Immature natural killer cell (primary cell): ENCODE measurements around the gene LRRC49. TPM values are rescaled to one million over a fixed set of nuclear protein-coding genes. Genes with fewer than 3 reads are reported as not detected.

ENCODE experiments used
- DNase-seq, 3 donors: peaks; one replicate each; pipeline ENCODE4 v3.0.0; 2022; ENCODE audit warnings: mixed read lengths in 1 of 3
- H3K27ac Mint-ChIP-seq, 6 donors: one replicate each; pipeline ENCODE4 v1.8.0; 2020; ENCODE audit warnings: mixed read lengths in 6 of 6, mild to moderate bottlenecking in 5 of 6, inconsistent platforms in 4 of 6, moderate library complexity in 3 of 6
- H3K27me3 Mint-ChIP-seq, 3 donors: one replicate each; pipeline ENCODE4 v1.8.0; 2020 to 2021; ENCODE audit warnings: low read depth in 3 of 3, mild to moderate bottlenecking in 3 of 3, mixed read lengths in 3 of 3, moderate library complexity in 3 of 3, inconsistent platforms in 1 of 3
- H3K36me3 Mint-ChIP-seq, 3 donors: one replicate each; pipeline ENCODE4 v1.8.0; 2020; ENCODE audit warnings: mixed read lengths in 3 of 3, inconsistent platforms in 2 of 3, mild to moderate bottlenecking in 2 of 3
- H3K4me1 Mint-ChIP-seq, 2 donors: one replicate each; pipeline ENCODE4 v1.8.0; 2020; ENCODE audit warnings: inconsistent platforms in 2 of 2, mild to moderate bottlenecking in 2 of 2, mixed read lengths in 2 of 2, moderate library complexity in 1 of 2
- H3K4me3 Mint-ChIP-seq, 5 donors: one replicate each; pipeline ENCODE4 v1.8.0; 2020; ENCODE audit warnings: mild to moderate bottlenecking in 5 of 5, mixed read lengths in 5 of 5, inconsistent platforms in 3 of 5, moderate library complexity in 3 of 5
- H3K9me3 Mint-ChIP-seq, 6 donors: one replicate each; pipeline ENCODE4 v1.8.0; 2020; ENCODE audit warnings: mild to moderate bottlenecking in 6 of 6, mixed read lengths in 6 of 6, inconsistent platforms in 4 of 6, moderate library complexity in 3 of 6
- polyA plus RNA-seq, 3 donors: library from polyadenylated mRNA; unstranded; fragments of 300-500 nt; fragmentation: Illumina TruSeq; gene quantifications; one replicate each; pipeline ENCODE4 v1.2.3, GENCODE V29; 2021

Gene LRRC49
- polyA plus RNA-seq, 3 donors from 2014 or later, result 0.68 TPM; not detected in 2

DNA sequence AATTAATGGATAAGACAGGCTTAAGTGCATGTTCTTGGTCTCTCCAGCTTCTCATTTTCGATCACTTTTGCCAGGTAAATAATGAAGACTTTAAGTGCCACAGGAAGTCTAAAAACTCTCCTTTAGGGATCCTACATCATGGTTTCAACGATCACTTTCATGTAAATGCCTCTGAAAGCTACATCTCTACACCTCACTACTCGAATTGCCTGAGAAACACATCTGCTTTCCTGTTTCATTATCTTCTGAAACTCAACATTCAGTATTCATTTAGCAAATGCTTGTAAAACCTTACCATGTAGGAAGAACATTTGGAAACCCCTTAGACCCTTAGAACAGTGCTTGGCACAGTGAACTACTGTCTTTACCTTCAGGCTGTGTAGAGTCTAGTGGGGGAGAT, 16.6 kb upstream of the LRRC49 start:
- H3K27me3 Mint-ChIP-seq, result peaks cover 3 to 12% (median 9%) of the 10 kb centered on the region in 3 donors
- no peak overlapping the region for H3K27ac Mint-ChIP-seq
- no peak overlapping the region for H3K4me3 Mint-ChIP-seq

DNA sequence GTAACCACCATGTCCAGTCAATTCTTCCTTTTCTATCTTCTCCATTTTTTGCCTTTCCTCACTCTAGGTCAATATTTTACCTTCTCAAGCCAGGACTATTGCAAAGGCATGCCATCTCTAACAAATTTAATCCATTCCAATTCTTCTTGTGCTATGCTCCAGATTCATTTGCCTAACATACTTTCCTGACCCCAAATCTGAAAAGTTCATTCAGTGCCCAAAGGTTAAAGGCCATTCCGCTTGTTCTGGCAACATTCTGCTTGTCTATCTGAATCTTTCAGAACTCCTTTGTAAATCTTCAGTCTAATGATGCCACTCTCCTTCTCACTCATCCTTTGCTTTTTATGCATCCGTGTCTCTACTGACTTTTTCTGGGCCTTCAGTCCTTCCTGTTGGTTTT, 15.9 kb upstream of the LRRC49 start:
- no peaks in the 10 kb centered on the region for H3K9me3 Mint-ChIP-seq
- H3K36me3 Mint-ChIP-seq, result no peaks in the 10 kb centered on the region
- no peak overlapping the region for H3K4me3 Mint-ChIP-seq
- H3K4me1 Mint-ChIP-seq, result no peaks in the 10 kb centered on the region
- no peak for DNase-seq
- H3K27me3 Mint-ChIP-seq, result peaks cover 3 to 12% (median 9%) of the 10 kb centered on the region in 3 donors
- H3K27ac Mint-ChIP-seq, result no peak overlapping the region

More for the DNA sequence above, 16.6 kb upstream of the LRRC49 start:
- Mint-ChIP-seq H3K9me3 (no peaks in the 10 kb centered on the region), H3K4me1 (no peaks in the 10 kb centered on the region), H3K36me3 (no peaks in the 10 kb centered on the region)
- DNase-seq, result no peak

DNA sequence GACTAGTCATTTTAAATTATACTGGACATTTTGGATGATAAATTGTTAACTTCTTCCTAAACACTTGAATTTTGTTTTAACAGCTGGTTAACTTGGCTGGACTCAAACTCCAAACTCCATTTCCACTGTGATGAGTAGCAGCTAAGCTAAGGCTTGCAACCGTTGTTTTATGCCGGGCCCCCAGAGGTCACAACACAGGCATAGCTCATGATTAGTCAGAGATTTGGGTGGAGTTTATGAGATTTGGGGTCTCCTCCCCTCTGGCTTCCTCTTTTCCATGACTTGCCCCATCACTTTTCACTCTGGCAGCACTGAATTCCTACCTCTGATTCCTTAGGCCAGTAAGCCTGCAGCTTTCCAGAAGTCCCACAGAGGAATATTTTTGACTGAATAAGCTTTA, 13.2 kb upstream of the LRRC49 start:
- H3K4me3 Mint-ChIP-seq, result no peak overlapping the region
- no peak for DNase-seq
- H3K36me3 Mint-ChIP-seq, result no peaks in the 10 kb centered on the region
- H3K4me1 Mint-ChIP-seq, result no peaks in the 10 kb centered on the region
- H3K27me3 Mint-ChIP-seq, result peaks cover 3 to 13% (median 9%) of the 10 kb centered on the region in 3 donors
- no peaks in the 10 kb centered on the region for H3K9me3 Mint-ChIP-seq
- no peak overlapping the region for H3K27ac Mint-ChIP-seq

DNA sequence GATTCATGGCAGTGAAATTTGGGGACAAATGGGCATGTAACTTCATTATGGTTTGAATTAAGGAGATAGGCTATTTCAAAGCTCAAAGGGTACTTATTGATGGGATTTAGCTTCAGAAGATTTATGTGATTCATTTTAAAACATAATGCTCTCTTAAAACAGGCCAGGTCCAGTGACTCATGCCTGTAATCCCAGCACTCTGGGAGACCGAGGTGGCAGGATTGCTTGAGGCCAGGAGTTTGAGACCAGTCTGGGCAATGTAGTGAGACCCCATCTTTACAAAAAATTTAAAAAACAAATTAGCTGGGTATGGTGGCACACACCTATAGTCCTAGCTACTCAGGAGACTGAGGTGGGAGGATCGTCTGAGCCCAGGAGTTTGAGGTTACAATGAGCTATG, 11.8 kb upstream of the LRRC49 start:
- peaks cover 4 to 13% (median 9%) of the 10 kb centered on the region in 3 donors for H3K27me3 Mint-ChIP-seq
- no peak for DNase-seq
- no peaks in the 10 kb centered on the region for H3K36me3 Mint-ChIP-seq
- no peak overlapping the region for H3K4me3 Mint-ChIP-seq
- no peaks in the 10 kb centered on the region for H3K9me3 Mint-ChIP-seq
- no peak overlapping the region for H3K27ac Mint-ChIP-seq
- H3K4me1 Mint-ChIP-seq, result no peaks in the 10 kb centered on the region

DNA sequence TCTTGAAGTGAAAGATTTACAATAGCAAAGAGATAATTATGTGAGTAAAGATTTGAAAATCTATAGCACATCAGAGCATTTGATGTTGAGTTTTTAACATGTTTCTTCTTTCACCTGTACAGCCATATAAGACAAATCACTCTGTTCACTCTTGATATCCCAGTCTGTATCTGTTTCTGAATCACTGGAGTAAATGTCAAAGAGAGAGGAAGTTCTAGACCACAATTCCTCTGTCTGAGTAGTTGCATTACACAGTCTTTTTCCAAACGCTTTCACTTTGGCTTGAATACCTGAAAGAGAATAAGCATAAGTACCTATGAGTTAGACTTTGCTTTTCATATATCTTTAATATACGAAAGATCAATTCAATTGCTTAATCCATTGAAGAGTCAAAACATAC, 10.3 kb upstream of the LRRC49 start:
- H3K27me3 Mint-ChIP-seq, result peaks cover 4 to 13% (median 4%) of the 10 kb centered on the region in 3 donors
- no peak for DNase-seq

DNA sequence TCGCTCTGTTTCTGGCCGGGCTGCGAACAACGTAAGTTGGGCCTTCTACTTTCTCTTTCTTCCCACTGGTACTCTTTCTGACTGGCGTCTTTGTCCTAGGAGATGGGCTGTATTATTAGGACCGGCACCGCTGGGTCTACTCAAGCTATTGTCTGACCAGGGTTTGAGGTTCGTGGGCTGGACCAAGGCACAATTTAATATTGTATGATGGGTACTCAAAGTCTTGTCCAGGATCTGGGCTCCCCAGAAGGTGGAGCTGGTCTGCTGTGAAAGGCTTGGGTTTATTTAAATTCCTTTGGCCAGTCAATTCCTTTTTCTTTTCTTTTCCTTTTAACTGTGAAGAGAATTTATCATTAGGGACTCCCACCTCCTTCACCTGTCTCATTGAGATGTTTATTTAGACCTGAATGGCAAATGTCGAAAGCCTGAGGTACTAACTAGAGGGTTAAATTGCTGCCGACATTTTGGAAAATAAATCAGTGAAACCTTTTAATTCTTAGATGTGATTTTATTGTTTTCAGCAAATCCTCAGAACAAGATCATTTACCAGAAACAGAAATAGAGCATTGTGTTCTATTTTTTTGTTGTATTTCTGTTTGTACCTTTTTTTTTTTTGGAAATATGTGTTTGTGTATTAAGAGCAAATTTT, 410 bp downstream of the LRRC49 start:
- no peaks in the 10 kb centered on the region for H3K9me3 Mint-ChIP-seq
- H3K27me3 Mint-ChIP-seq, result peaks cover 7 to 15% (median 12%) of the 10 kb centered on the region in 3 donors
- H3K36me3 Mint-ChIP-seq, result peaks cover 0 to 4% (median 0%) of the 10 kb centered on the region in 3 donors
- H3K27ac Mint-ChIP-seq, result peak overlapping the region in 4 of 6 donors; percentile 37 to 77 (median 53)
- peaks cover 11 to 18% of the 10 kb centered on the region in 2 donors for H3K4me1 Mint-ChIP-seq
- no peak for DNase-seq
- peak overlapping the region; percentile 87 to 93 (median 89) for H3K4me3 Mint-ChIP-seq

More for the DNA sequence above, 10.3 kb upstream of the LRRC49 start:
- no peaks in the 10 kb centered on the region for H3K36me3 Mint-ChIP-seq
- H3K4me3 Mint-ChIP-seq, result no peak overlapping the region
- H3K27ac Mint-ChIP-seq, result no peak overlapping the region
- H3K4me1 Mint-ChIP-seq, result no peaks in the 10 kb centered on the region
- H3K9me3 Mint-ChIP-seq, result no peaks in the 10 kb centered on the region

DNA sequence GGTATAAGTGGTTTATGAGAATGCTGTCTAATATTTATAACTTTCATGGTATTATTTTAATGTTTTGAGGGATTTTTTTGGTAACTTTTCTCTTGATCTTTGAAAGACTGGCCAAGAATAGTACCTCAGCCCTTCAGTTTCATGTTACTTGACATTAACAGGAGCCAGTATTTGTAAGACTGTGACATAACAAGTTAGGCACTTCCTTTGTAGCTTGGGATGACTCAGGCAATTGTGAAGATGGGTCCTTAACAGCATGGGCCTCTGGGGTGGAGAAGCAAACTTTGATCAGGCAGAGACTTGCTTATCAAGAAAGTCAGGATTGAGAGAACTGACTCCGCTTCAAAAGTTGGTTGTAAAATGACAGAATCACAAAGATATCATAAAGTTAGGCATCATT, 9.5 kb downstream of the LRRC49 start:
- Mint-ChIP-seq H3K27me3 (peaks cover 0 to 7% (median 3%) of the 10 kb centered on the region in 3 donors), H3K27ac (no peak overlapping the region), H3K9me3 (peaks cover 0 to 3% (median 0%) of the 10 kb centered on the region in 6 donors), H3K4me3 (no peak overlapping the region), H3K36me3 (peaks cover 0 to 4% (median 0%) of the 10 kb centered on the region in 3 donors), H3K4me1 (no peaks in the 10 kb centered on the region)
- no peak for DNase-seq

DNA sequence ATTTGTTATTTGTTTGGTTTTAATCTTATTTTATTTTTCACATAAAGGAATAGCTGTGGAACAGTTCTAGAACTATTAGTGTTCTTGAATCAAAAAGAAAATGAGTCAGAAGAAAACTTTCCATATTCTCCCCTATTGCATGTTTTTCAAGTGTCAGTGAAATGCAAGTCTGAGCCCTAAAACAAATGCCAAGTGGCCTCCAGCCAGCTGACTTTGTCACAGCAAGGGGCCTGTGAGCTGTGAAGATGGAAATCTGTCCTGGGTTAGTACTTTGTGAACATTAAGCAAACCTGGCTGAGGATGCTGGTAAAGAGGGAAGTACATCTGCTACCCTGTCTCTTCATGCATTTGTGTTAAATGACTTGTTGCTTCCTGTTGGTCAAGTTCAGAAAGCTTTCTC, 14.2 kb downstream of the LRRC49 start:
- Mint-ChIP-seq H3K36me3 (peaks cover 0 to 4% (median 0%) of the 10 kb centered on the region in 3 donors), H3K4me3 (no peak overlapping the region), H3K4me1 (no peaks in the 10 kb centered on the region), H3K9me3 (peaks cover 5 to 16% (median 10%) of the 10 kb centered on the region in 6 donors), H3K27ac (no peak overlapping the region), H3K27me3 (peaks cover 0 to 5% (median 3%) of the 10 kb centered on the region in 3 donors)
- DNase-seq, result no peak

DNA sequence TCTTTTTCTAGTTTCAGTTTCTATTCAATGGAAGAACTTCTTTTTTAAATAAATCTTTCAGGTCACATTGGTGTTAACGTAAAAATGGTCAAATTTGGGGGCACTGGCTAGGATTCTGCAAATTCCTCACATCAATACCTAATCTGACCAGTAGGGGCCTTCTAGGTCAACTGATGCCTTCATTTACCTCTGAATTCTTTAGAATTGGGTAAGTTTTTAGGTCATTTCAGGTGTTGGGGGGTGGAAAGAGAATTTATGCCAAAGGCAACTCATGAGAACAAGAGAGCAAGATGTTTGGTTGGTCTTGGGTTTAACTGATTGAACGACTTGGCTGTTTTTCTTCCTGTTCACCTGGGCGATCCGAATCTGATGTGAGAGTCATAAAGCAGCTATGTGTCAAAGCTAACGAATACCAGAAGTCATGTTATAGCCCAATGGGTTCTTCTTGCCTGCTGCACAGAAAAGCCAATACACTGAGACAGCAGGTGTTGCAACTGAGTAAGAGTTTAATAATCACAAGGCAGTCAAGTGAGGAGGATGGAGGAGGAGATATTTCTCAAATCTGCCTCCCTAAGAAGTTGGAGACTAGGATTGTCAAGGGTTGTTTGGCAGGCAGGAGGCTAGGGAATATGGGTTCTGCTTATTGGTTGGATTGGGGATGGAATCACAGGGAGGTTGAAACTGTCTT, 15.3 kb downstream of the LRRC49 start:
- Mint-ChIP-seq H3K27ac (no peak overlapping the region), H3K4me1 (no peaks in the 10 kb centered on the region), H3K4me3 (no peak overlapping the region), H3K9me3 (peaks cover 5 to 16% (median 10%) of the 10 kb centered on the region in 6 donors), H3K36me3 (peaks cover 0 to 4% (median 0%) of the 10 kb centered on the region in 3 donors), H3K27me3 (peaks cover 0 to 5% (median 3%) of the 10 kb centered on the region in 3 donors)
- DNase-seq, result no peak

DNA sequence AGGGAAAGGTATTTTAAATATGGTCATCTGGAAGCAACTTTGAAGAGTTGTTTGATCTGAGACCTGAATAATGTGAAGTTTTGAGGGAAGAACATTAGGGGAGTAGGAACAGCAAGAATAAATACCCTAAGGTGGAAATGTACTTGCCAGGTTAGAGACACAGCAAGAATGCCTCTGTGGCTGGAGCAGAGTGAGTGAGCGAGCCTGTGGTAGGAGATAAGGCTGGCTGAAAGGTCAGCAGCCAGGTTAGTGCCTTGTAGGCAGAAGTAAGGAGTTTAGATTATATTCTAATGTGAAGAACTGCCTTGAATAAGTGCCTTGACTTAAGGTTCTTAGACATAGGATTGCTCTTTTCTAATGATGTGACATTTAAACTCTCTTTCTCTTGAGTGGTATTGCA, 18.3 kb downstream of the LRRC49 start:
- H3K36me3 Mint-ChIP-seq, result peaks cover 0 to 4% (median 0%) of the 10 kb centered on the region in 3 donors
- peaks cover 3 to 4% (median 3%) of the 10 kb centered on the region in 3 donors for H3K27me3 Mint-ChIP-seq
- H3K27ac Mint-ChIP-seq, result no peak overlapping the region
- H3K4me3 Mint-ChIP-seq, result no peak overlapping the region
- no peak for DNase-seq
- no peaks in the 10 kb centered on the region for H3K4me1 Mint-ChIP-seq
- H3K9me3 Mint-ChIP-seq, result peaks cover 5 to 16% (median 10%) of the 10 kb centered on the region in 6 donors

DNA sequence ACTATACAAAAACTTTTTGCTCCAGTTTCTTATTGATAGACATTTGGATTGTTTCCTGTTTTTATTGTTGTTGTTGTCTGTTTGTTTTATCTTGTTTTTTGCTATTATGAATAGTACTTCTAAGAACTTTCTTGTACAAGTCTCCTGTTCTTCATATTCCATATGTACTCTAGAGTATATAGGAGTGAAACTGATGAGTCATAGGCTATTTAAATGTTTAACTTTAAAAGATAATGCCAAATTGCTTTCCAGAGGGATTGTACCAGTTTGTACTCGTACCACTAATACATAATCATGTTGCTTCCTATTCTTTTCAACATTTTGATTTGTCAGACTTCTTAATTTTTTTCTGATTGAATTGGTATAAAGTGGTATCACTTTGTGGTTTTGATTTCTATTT, 19.6 kb downstream of the LRRC49 start:
- H3K36me3 Mint-ChIP-seq, result no peaks in the 10 kb centered on the region
- no peak for DNase-seq
- no peak overlapping the region for H3K27ac Mint-ChIP-seq
- no peaks in the 10 kb centered on the region for H3K4me1 Mint-ChIP-seq
- peaks cover 0 to 5% (median 4%) of the 10 kb centered on the region in 3 donors for H3K27me3 Mint-ChIP-seq
- H3K4me3 Mint-ChIP-seq, result no peak overlapping the region
- peaks cover 5 to 16% (median 10%) of the 10 kb centered on the region in 6 donors for H3K9me3 Mint-ChIP-seq

DNA sequence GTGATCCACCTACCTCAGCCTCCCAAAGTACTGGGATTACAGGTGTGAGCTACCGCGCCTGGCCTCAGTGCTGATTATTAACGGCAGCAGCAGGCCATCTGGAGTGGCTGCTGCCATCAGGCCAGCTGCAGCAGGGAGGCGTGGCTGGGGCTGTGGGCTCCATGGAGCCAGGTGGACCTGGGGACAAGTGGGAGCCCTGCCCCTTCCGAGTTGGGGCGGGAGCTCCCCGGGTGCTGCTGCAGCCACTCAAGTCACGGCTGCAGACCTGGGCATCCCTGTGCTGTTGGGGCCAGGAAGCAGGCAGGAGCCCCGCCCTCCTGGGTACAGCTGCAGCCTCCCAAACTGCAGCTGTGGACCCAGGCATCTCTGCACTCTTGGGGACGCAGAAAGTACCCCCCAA, 23.9 kb downstream of the LRRC49 start:
- DNase-seq, result no peak
- Mint-ChIP-seq H3K4me3 (no peak overlapping the region), H3K27me3 (peaks cover 0 to 7% (median 4%) of the 10 kb centered on the region in 3 donors), H3K9me3 (peaks cover 0 to 2% (median 0%) of the 10 kb centered on the region in 6 donors), H3K36me3 (no peaks in the 10 kb centered on the region), H3K4me1 (no peaks in the 10 kb centered on the region), H3K27ac (no peak overlapping the region)

DNA sequence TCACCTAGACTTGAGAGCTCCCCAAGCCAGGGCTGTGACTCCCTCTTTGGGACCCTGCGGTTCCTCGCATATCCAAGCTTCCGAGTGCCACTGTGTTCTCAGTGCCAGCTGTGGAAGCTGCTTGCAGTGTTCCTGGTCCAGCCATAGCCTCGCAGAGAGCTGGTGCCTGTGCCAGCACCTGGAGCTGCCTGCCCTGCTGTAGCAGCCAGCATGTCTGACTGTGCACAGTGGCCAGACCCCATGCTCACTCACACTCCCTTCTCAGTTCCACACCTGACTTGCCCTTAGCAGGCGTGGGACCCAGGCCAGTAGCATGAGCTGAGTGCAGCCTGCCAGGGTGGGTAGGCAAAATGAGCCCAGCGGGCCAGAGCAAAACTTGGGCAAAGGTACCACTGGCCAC, 25.3 kb downstream of the LRRC49 start:
- no peak overlapping the region for H3K4me3 Mint-ChIP-seq
- H3K9me3 Mint-ChIP-seq, result peaks cover 0 to 6% (median 0%) of the 10 kb centered on the region in 6 donors
- peaks cover 4 to 9% (median 5%) of the 10 kb centered on the region in 3 donors for H3K27me3 Mint-ChIP-seq

DNA sequence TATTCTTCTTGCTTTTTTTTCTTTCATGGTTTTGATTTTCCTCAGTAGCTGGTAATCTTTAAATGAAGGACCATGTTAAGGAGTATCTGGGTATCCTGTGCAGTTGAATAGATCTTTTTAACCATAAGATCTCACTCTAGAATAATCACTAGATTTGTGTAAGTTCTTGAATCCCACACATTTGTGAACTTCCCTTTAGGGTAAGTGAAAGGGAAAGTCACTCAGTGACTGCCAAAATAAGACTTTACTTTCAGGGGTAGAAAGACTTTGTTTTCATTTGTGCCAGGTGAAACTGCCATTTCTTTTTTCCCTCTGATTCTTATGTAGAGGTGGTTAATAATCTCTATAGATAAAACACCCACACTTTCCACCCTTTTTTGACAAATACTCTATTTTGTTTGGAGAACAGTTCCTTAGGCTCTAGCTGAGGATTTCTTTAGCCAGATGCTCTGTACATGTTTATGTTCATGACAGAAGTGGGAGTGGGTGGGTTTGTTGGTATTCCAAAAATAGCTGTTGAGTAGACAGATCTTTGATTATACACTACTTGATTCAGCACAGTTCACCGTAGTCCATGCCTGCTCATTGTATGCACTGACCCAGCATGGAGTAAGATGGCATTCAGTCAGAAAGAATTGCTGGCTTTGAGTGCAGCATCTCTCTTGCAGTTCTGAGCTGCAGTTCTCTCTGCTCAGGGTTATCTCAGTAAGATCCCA, 28.5 kb downstream of the LRRC49 start:
- Mint-ChIP-seq H3K27me3 (peaks cover 0 to 6% (median 5%) of the 10 kb centered on the region in 3 donors), H3K9me3 (peaks cover 0 to 6% (median 0%) of the 10 kb centered on the region in 6 donors), H3K36me3 (no peaks in the 10 kb centered on the region), H3K27ac (no peak overlapping the region), H3K4me3 (no peak overlapping the region), H3K4me1 (no peaks in the 10 kb centered on the region)
- DNase-seq, result no peak

More for the DNA sequence above, 25.3 kb downstream of the LRRC49 start:
- no peak overlapping the region for H3K27ac Mint-ChIP-seq
- no peaks in the 10 kb centered on the region for H3K4me1 Mint-ChIP-seq
- no peaks in the 10 kb centered on the region for H3K36me3 Mint-ChIP-seq
- DNase-seq, result no peak
